Measurements from ENCODE around the gene PGA4. TPM values are rescaled to one million over a fixed set of nuclear protein-coding genes. Genes with fewer than 3 reads are reported as not detected.

PGA4 gene
- total RNA-seq, 1 experiment from 2014 or later, result not detected

- no peak for DNase-seq (ENCODE audit: low read depth)
- in situ Hi-C loops (cut with HindIII; ENCODE audit: low pct_unique_long_range_greater_than_20kb, low sequenced_read_pairs), result no loop called here
Measured at GRCh38 chr11:61268588-61269250, 46.6 kb downstream of the PGA4 start.

GRCh38 chr11:61270354-61271076, 48.4 kb downstream of the PGA4 start:
- in situ Hi-C loops (cut with HindIII; ENCODE audit: low pct_unique_long_range_greater_than_20kb, low sequenced_read_pairs), result no loop called here
- DNase-seq (ENCODE audit: low read depth), result peak; percentile 23

- no peak for DNase-seq (ENCODE audit: low read depth)
- in situ Hi-C loops (cut with HindIII; ENCODE audit: low pct_unique_long_range_greater_than_20kb, low sequenced_read_pairs), result no loop called here
Measured at GRCh38 chr11:61272731-61273130, 50.6 kb downstream of the PGA4 start.

- in situ Hi-C loops (cut with HindIII; ENCODE audit: low pct_unique_long_range_greater_than_20kb, low sequenced_read_pairs), result no loop called here
- DNase-seq (ENCODE audit: low read depth), result peak; percentile 22
Measured at GRCh38 chr11:61273178-61274078, 51.3 kb downstream of the PGA4 start.

- in situ Hi-C loops (cut with HindIII; ENCODE audit: low pct_unique_long_range_greater_than_20kb, low sequenced_read_pairs), result no loop called here
Measured at GRCh38 chr11:61274084-61274483, 51.9 kb downstream of the PGA4 start.

GRCh38 chr11:61275191-61275590, 53.0 kb downstream of the PGA4 start:
- DNase-seq (ENCODE audit: low read depth), result no peak
- in situ Hi-C loops (cut with HindIII; ENCODE audit: low pct_unique_long_range_greater_than_20kb, low sequenced_read_pairs), result no loop called here

More at GRCh38 chr11:61274084-61274483, 51.9 kb downstream of the PGA4 start:
- DNase-seq (ENCODE audit: low read depth), result no peak

- no peak for DNase-seq (ENCODE audit: low read depth)
- in situ Hi-C loops (cut with HindIII; ENCODE audit: low pct_unique_long_range_greater_than_20kb, low sequenced_read_pairs), result no loop called here
Measured at GRCh38 chr11:61277186-61278000, 55.2 kb downstream of the PGA4 start.

- DNase-seq (ENCODE audit: low read depth), result no peak
- in situ Hi-C loops (cut with HindIII; ENCODE audit: low pct_unique_long_range_greater_than_20kb, low sequenced_read_pairs), result no loop called here
Measured at GRCh38 chr11:61278001-61278470, 55.9 kb downstream of the PGA4 start.

- in situ Hi-C loops (cut with HindIII; ENCODE audit: low pct_unique_long_range_greater_than_20kb, low sequenced_read_pairs), result no loop called here
- DNase-seq (ENCODE audit: low read depth), result no peak
Measured at GRCh38 chr11:61279934-61280659, 58.0 kb downstream of the PGA4 start.

- in situ Hi-C loops (cut with HindIII; ENCODE audit: low pct_unique_long_range_greater_than_20kb, low sequenced_read_pairs), result no loop called here
- DNase-seq (ENCODE audit: low read depth), result no peak
Measured at GRCh38 chr11:61280883-61281580, 58.9 kb downstream of the PGA4 start.

Other genes starting within 250 kb of the PGA4 start
- gene CD5, start 119.9 kb upstream of the PGA4 start, total RNA-seq (2014; rRNA removed; shearing (Covaris generic); ENCODE audit: low replicate concordance), result not detected in 2 replicates
- 12.3 and 20.8 TPM in 2 replicates for gene VPS37C, start 60.9 kb upstream of the PGA4 start, total RNA-seq (2014; rRNA removed; shearing (Covaris generic); ENCODE audit: low replicate concordance)
- not detected in 2 replicates for gene PGA3, start 18.8 kb upstream of the PGA4 start, total RNA-seq (2014; rRNA removed; shearing (Covaris generic); ENCODE audit: low replicate concordance)
- not detected in 2 replicates for gene PGA5, start 18.8 kb downstream of the PGA4 start, total RNA-seq (2014; rRNA removed; shearing (Covaris generic); ENCODE audit: low replicate concordance)
- not detected in 2 replicates for gene VWCE, start 73.0 kb downstream of the PGA4 start, total RNA-seq (2014; rRNA removed; shearing (Covaris generic); ENCODE audit: low replicate concordance)
- gene DDB1, start 110.8 kb downstream of the PGA4 start, total RNA-seq (2014; rRNA removed; shearing (Covaris generic); ENCODE audit: low replicate concordance), result 151 and 154 TPM in 2 replicates
- gene TKFC, start 110.9 kb downstream of the PGA4 start, total RNA-seq (2014; rRNA removed; shearing (Covaris generic); ENCODE audit: low replicate concordance), result 69.5 and 73.5 TPM in 2 replicates
- gene CYB561A3, start 139.5 kb downstream of the PGA4 start, total RNA-seq (2014; rRNA removed; shearing (Covaris generic); ENCODE audit: low replicate concordance), result 56.1 and 59.9 TPM in 2 replicates
- 13.2 and 31.3 TPM in 2 replicates for gene TMEM138, start 140.0 kb downstream of the PGA4 start, total RNA-seq (2014; rRNA removed; shearing (Covaris generic); ENCODE audit: low replicate concordance)
- gene TMEM216, start 170.2 kb downstream of the PGA4 start, total RNA-seq (2014; rRNA removed; shearing (Covaris generic); ENCODE audit: low replicate concordance), result 13.3 and 23.6 TPM in 2 replicates
- 24.5 and 44.8 TPM in 2 replicates for gene CPSF7, start 207.6 kb downstream of the PGA4 start, total RNA-seq (2014; rRNA removed; shearing (Covaris generic); ENCODE audit: low replicate concordance)
- 21.6 and 25.1 TPM in 2 replicates for gene SDHAF2, start 207.8 kb downstream of the PGA4 start, total RNA-seq (2014; rRNA removed; shearing (Covaris generic); ENCODE audit: low replicate concordance)